ENCODE data around the gene CSTPP1.

DNA sequence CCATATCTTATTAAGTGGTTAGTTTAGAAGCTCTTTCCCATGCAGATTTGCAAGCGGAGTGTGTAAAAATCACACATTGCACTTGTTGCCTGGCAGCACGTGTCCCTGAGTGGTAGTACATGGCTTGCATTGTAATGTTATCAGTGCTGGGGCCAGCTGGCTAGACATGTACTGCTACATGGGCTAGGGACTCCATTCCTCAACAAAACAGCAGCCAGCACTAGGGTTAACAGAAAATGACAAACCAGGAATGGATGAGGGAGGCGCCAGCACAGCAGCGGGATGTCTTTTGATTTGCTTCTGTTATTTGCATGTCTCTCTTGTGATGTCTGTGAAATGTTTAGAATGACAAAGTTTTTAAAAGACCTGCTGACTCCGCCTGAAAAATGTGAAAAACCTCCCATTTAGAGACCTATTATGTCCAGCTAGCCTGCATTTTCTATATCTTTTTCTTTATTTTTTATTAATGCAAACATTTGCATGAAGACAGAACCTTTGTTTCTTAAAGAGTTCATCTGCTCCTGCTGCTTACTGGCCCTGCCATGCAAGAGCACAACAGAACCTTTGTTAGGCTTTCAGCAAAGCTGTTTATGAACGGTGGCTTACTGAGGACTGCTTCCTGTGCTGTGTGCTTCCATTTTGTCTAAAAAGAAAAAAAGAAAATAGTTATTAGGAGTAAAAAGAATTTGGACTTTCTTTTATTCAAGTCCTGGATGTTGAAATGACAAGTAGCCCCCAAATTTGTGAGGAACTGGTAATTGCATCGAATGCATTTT lies 40.7 kb downstream of the CSTPP1 start:
- TF ChIP-seq, protein P1, sequence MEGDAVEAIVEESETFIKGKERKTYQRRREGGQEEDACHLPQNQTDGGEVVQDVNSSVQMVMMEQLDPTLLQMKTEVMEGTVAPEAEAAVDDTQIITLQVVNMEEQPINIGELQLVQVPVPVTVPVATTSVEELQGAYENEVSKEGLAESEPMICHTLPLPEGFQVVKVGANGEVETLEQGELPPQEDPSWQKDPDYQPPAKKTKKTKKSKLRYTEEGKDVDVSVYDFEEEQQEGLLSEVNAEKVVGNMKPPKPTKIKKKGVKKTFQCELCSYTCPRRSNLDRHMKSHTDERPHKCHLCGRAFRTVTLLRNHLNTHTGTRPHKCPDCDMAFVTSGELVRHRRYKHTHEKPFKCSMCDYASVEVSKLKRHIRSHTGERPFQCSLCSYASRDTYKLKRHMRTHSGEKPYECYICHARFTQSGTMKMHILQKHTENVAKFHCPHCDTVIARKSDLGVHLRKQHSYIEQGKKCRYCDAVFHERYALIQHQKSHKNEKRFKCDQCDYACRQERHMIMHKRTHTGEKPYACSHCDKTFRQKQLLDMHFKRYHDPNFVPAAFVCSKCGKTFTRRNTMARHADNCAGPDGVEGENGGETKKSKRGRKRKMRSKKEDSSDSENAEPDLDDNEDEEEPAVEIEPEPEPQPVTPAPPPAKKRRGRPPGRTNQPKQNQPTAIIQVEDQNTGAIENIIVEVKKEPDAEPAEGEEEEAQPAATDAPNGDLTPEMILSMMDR (IDR thresholded peaks at IDR 0.05) = no peak
- TF ChIP-seq POLR2A (IDR thresholded peaks at IDR 0.05) = no peak

Measured in Peyer's patch (tissue), 4 donors.